Astrocyte (in vitro differentiated cells and primary cell): ENCODE measurements around the gene TTBK1. TPM values are rescaled to one million over a fixed set of nuclear protein-coding genes. Genes with fewer than 3 reads are reported as not detected.

ENCODE experiments used
- DNase-seq: peaks from one replicate; pipeline ENCODE4 v3.0.0-alpha.2; 2010; ENCODE audit warnings: low read depth
- FAIRE-seq: peaks from 2 replicates; lab custom pipeline; 2011; peaks lifted over from hg19 to GRCh38; lab: Jason Lieb, UNC
- H2AFZ ChIP-seq: 2 replicates; pipeline ENCODE4 v1.6.0; 2012; ENCODE audit warnings: low read depth, low read length, inconsistent platforms
- H3K27ac ChIP-seq: 2 replicates; pipeline ENCODE4 v1.5.1; 2011; ENCODE audit warnings: low read depth, low read length, inconsistent platforms
- H3K27me3 ChIP-seq: 2 replicates; pipeline ENCODE4 v1.6.0; 2011; ENCODE audit warnings: low read length, inconsistent platforms; ENCODE audit not compliant: insufficient read depth
- H3K36me3 ChIP-seq: 2 replicates; pipeline ENCODE4 v1.5.1; 2011; ENCODE audit warnings: low read length, inconsistent platforms; ENCODE audit not compliant: insufficient read depth
- H3K4me1 ChIP-seq: 2 replicates; pipeline ENCODE4 v1.5.1; 2011; ENCODE audit warnings: low read length, inconsistent platforms; ENCODE audit not compliant: insufficient read depth
- H3K4me2 ChIP-seq: 2 replicates; pipeline ENCODE4 v1.6.0; 2012; ENCODE audit warnings: low read length, inconsistent platforms
- H3K4me3 ChIP-seq: 2 replicates; pipeline ENCODE4 v1.5.1; 2011; ENCODE audit warnings: low read depth, mild to moderate bottlenecking, low read length, inconsistent platforms; ENCODE audit not compliant: insufficient read depth
- H3K79me2 ChIP-seq: 2 replicates; pipeline ENCODE4 v1.6.0; 2012; ENCODE audit warnings: mild to moderate bottlenecking, low read length, inconsistent platforms; ENCODE audit not compliant: insufficient read depth
- H3K9ac ChIP-seq: 2 replicates; pipeline ENCODE4 v1.6.0; 2012; ENCODE audit warnings: mild to moderate bottlenecking, low read length, inconsistent platforms
- H3K9me3 ChIP-seq: 2 replicates; pipeline ENCODE4 v1.5.1; 2012; ENCODE audit warnings: low read depth, mild to moderate bottlenecking, low read length, inconsistent platforms; ENCODE audit not compliant: insufficient read depth
- H4K20me1 ChIP-seq: 2 replicates; pipeline ENCODE4 v1.6.0; 2012; ENCODE audit warnings: low read length, inconsistent platforms; ENCODE audit not compliant: insufficient read depth
- H3K27ac Mint-ChIP-seq: one replicate; pipeline ENCODE4 v1.8.0; 2021; ENCODE audit warnings: mild to moderate bottlenecking, mixed read lengths; ENCODE audit not compliant: unreplicated experiment
- H3K27me3 Mint-ChIP-seq: one replicate; pipeline ENCODE4 v1.8.0; 2021; ENCODE audit warnings: low read depth, mixed read lengths; ENCODE audit not compliant: unreplicated experiment
- H3K36me3 Mint-ChIP-seq: one replicate; pipeline ENCODE4 v1.8.0; 2021; ENCODE audit warnings: low read depth, mixed read lengths; ENCODE audit not compliant: unreplicated experiment
- H3K4me1 Mint-ChIP-seq: one replicate; pipeline ENCODE4 v1.8.0; 2021; ENCODE audit warnings: low read depth, mixed read lengths; ENCODE audit not compliant: unreplicated experiment
- H3K4me3 Mint-ChIP-seq: one replicate; pipeline ENCODE4 v1.8.0; 2021; ENCODE audit warnings: mild to moderate bottlenecking, moderate library complexity, mixed read lengths; ENCODE audit not compliant: unreplicated experiment
- H3K9me3 Mint-ChIP-seq: one replicate; pipeline ENCODE4 v1.8.0; 2021; ENCODE audit warnings: mild to moderate bottlenecking, mixed read lengths; ENCODE audit not compliant: unreplicated experiment
- EZH2 ChIP-seq: IDR thresholded peaks from 2 replicates; pipeline ENCODE4 v1.6.1; 2012; ENCODE audit warnings: mild to moderate bottlenecking, low read length, inconsistent platforms; ENCODE audit not compliant: insufficient read depth
- total RNA-seq: library from RNA; stranded (reverse); gene quantifications from 2 replicates; pipeline ENCODE4 v1.2.1, GENCODE V29; 2021
- TF ChIP-seq, protein P1 (sequence below): IDR thresholded peaks from 2 replicates; pipeline ENCODE4 v1.5.1; 2011; ENCODE audit warnings: low read depth, mild to moderate bottlenecking, inconsistent platforms, low read length, moderate library complexity; ENCODE audit not compliant: insufficient read depth

Gene TTBK1
- total RNA-seq, 1 donor from 2014 or later = 0.14 TPM

GRCh38 chr6:43204271-43205105 lies 38.8 kb upstream of the TTBK1 start:
- peaks cover 11% of the 10 kb centered on the region for H3K27me3 Mint-ChIP-seq
- Histone ChIP-seq H4K20me1 (no peaks in the 10 kb centered on the region), H3K4me1 (no peaks in the 10 kb centered on the region), H3K27ac (no peak overlapping the region), H3K36me3 (peaks cover 6% of the 10 kb centered on the region), H2AFZ (no peak overlapping the region), H3K4me3 (no peak overlapping the region), H3K9me3 (peaks cover 5% of the 10 kb centered on the region), H3K27me3 (no peaks in the 10 kb centered on the region), H3K9ac (no peak overlapping the region), H3K79me2 (no peaks in the 10 kb centered on the region), H3K4me2 (no peak overlapping the region)
- FAIRE-seq = no peak
- TF ChIP-seq, protein P1, sequence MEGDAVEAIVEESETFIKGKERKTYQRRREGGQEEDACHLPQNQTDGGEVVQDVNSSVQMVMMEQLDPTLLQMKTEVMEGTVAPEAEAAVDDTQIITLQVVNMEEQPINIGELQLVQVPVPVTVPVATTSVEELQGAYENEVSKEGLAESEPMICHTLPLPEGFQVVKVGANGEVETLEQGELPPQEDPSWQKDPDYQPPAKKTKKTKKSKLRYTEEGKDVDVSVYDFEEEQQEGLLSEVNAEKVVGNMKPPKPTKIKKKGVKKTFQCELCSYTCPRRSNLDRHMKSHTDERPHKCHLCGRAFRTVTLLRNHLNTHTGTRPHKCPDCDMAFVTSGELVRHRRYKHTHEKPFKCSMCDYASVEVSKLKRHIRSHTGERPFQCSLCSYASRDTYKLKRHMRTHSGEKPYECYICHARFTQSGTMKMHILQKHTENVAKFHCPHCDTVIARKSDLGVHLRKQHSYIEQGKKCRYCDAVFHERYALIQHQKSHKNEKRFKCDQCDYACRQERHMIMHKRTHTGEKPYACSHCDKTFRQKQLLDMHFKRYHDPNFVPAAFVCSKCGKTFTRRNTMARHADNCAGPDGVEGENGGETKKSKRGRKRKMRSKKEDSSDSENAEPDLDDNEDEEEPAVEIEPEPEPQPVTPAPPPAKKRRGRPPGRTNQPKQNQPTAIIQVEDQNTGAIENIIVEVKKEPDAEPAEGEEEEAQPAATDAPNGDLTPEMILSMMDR = no peak
- TF ChIP-seq EZH2 = no peak
- H3K27ac Mint-ChIP-seq = no peak overlapping the region
- no peaks in the 10 kb centered on the region for H3K4me1 Mint-ChIP-seq
- H3K4me3 Mint-ChIP-seq = no peak overlapping the region
- peaks cover 55% of the 10 kb centered on the region for H3K36me3 Mint-ChIP-seq
- DNase-seq = no peak
- peaks cover 16% of the 10 kb centered on the region for H3K9me3 Mint-ChIP-seq

DNA sequence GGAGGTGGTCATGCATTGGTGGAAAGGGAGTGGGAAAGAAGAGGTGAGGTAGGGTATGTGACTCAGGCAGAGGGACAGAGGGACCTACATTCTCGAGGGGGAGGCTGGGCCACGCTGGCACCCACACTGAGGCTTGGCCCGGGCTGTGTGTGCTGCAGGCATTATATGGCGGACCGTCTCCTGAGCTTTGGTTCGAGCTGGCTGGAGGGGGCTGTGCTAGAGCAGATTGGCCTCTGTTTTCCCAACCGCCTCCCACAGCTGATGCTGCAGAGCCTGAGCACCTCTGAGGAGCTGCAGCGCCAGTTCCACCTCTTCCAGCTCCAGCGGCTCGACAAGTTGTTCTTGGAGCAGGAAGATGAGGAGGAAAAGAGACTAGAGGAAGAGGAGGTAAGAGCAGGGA lies 37.4 kb upstream of the TTBK1 start:
- no peak overlapping the region for H3K9ac ChIP-seq
- no peak overlapping the region for H3K4me2 ChIP-seq
- H3K4me1 ChIP-seq = no peaks in the 10 kb centered on the region
- H3K27me3 ChIP-seq = no peaks in the 10 kb centered on the region
- Mint-ChIP-seq H3K4me1 (no peaks in the 10 kb centered on the region), H3K27me3 (peaks cover 7% of the 10 kb centered on the region), H3K4me3 (no peak overlapping the region), H3K9me3 (peaks cover 14% of the 10 kb centered on the region), H3K36me3 (peaks cover 48% of the 10 kb centered on the region), H3K27ac (no peak overlapping the region)
- DNase-seq = no peak
- H2AFZ ChIP-seq = no peak overlapping the region
- TF ChIP-seq, protein P1 = no peak
- TF ChIP-seq EZH2 = no peak
- H3K27ac ChIP-seq = no peak overlapping the region
- no peaks in the 10 kb centered on the region for H4K20me1 ChIP-seq
- H3K36me3 ChIP-seq = peaks cover 4% of the 10 kb centered on the region
- no peaks in the 10 kb centered on the region for H3K79me2 ChIP-seq
- FAIRE-seq = no peak
- no peak overlapping the region for H3K4me3 ChIP-seq
- H3K9me3 ChIP-seq = peaks cover 5% of the 10 kb centered on the region

GRCh38 chr6:43207286-43207685 lies 36.0 kb upstream of the TTBK1 start:
- no peak for TF ChIP-seq EZH2
- TF ChIP-seq, protein P1 = no peak
- Mint-ChIP-seq H3K9me3 (peaks cover 11% of the 10 kb centered on the region), H3K4me1 (no peaks in the 10 kb centered on the region), H3K27me3 (peaks cover 3% of the 10 kb centered on the region), H3K27ac (peak overlapping the region; percentile 10), H3K36me3 (peaks cover 38% of the 10 kb centered on the region), H3K4me3 (no peak overlapping the region)
- H3K4me3 ChIP-seq = no peak overlapping the region
- no peak overlapping the region for H2AFZ ChIP-seq
- no peaks in the 10 kb centered on the region for H3K4me1 ChIP-seq
- FAIRE-seq = no peak
- H3K9me3 ChIP-seq = peaks cover 5% of the 10 kb centered on the region
- H3K36me3 ChIP-seq = no peaks in the 10 kb centered on the region
- H3K4me2 ChIP-seq = no peak overlapping the region
- no peak overlapping the region for H3K27ac ChIP-seq
- no peaks in the 10 kb centered on the region for H3K27me3 ChIP-seq
- H4K20me1 ChIP-seq = no peaks in the 10 kb centered on the region
- DNase-seq = no peak
- H3K9ac ChIP-seq = no peak overlapping the region
- no peaks in the 10 kb centered on the region for H3K79me2 ChIP-seq
